ENCODE measurements around the gene TMEM108. TPM values are rescaled to one million over a fixed set of nuclear protein-coding genes. Genes with fewer than 3 reads are reported as not detected.
A peak's percentile ranks its signal among the peaks of the same experiment; 100 is the strongest.

TMEM108 gene
- polyA plus RNA-seq, 1 experiment, result 0.63 TPM

- TF ChIP-seq, protein P1, sequence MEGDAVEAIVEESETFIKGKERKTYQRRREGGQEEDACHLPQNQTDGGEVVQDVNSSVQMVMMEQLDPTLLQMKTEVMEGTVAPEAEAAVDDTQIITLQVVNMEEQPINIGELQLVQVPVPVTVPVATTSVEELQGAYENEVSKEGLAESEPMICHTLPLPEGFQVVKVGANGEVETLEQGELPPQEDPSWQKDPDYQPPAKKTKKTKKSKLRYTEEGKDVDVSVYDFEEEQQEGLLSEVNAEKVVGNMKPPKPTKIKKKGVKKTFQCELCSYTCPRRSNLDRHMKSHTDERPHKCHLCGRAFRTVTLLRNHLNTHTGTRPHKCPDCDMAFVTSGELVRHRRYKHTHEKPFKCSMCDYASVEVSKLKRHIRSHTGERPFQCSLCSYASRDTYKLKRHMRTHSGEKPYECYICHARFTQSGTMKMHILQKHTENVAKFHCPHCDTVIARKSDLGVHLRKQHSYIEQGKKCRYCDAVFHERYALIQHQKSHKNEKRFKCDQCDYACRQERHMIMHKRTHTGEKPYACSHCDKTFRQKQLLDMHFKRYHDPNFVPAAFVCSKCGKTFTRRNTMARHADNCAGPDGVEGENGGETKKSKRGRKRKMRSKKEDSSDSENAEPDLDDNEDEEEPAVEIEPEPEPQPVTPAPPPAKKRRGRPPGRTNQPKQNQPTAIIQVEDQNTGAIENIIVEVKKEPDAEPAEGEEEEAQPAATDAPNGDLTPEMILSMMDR (IDR thresholded peaks at IDR 0.05; ENCODE audit: low read depth, low read length), result no peak
- H3K27ac ChIP-seq (ENCODE audit: low read depth, low read length), result no peak overlapping the region
- H3K27me3 ChIP-seq (ENCODE audit: control insufficient read depth, insufficient read depth, low read length), result no peaks in the 10 kb centered on the region
- POLR2A ChIA-PET, result no interaction called here
- CTCF ChIA-PET, result interaction anchor here (0.5 kb wide), 1 partner anchor 575 kb away, joined by 3 read pairs; no protein-coding TSS in a partner anchor
- no peak overlapping the region for H3K4me3 ChIP-seq (ENCODE audit: low read depth, low read length)
- H3K9me3 ChIP-seq (ENCODE audit: control insufficient read depth, insufficient read depth, low read length), result no peaks in the 10 kb centered on the region
- no peak for DNase-seq (ENCODE audit: low read depth, low spot score)
Observed at GRCh38 chr3:133161656-133162055, 123.5 kb downstream of the TMEM108 start.

DNA sequence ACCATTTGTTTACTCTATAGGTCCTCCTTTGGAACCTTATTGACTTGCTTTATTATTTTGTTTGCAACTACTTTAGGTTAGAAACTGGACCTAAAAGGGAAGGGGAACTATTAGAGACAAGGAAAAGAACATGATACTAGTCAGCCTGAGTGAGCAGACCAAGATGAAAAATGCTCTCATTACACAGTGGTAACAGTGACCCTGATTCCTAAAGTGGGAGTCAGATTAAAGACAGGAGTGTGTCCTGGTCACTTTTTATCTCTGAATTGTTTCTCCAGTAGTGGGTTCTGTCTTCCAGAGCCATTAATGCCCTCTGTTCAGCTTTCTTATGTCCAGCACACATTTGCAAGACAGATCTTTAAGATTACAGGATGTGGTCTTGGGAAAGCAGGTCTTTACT, 124.1 kb downstream of the TMEM108 start:
- TF ChIP-seq, protein P1 (IDR thresholded peaks at IDR 0.05; ENCODE audit: low read depth, low read length), result no peak
- DNase-seq (ENCODE audit: low read depth, low spot score), result no peak
- POLR2A ChIA-PET, result no interaction called here
- Histone ChIP-seq H3K27ac (ENCODE audit: low read depth, low read length) (no peak overlapping the region), H3K27me3 (ENCODE audit: control insufficient read depth, insufficient read depth, low read length) (no peaks in the 10 kb centered on the region), H3K9me3 (ENCODE audit: control insufficient read depth, insufficient read depth, low read length) (peaks cover 3% of the 10 kb centered on the region), H3K4me3 (ENCODE audit: low read depth, low read length) (no peak overlapping the region)
- CTCF ChIA-PET, result no interaction called here

DNA sequence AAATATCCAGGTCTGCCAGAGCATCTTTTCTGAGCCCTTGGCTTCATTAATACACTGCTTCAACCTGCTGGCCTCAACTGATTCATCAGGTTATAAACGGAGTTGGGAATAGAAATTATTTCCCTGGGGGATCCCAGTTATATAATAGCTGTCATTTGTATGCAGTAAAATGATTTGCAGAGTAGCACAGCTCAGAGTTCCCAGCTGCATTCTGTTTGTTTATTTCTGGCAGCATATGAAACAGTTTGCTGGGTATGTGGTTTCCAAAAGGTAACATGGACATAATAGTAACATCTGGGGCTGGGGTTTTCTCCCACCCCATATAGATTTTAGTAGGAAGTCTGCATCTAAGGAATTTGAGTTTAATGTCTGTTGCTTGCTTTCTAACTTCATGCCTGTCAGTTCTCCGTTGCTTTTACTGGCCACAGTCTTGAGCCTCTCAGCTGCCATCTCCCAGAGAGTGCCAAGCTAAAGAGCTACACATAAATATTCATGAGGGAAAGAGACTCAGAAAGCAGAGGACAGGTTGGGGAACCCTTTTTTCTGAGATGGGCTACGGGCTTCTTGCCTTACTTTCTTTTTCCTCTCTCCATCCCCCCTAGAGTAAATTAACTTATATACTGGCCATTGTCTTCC, 124.6 kb downstream of the TMEM108 start:
- ChIA-PET CTCF (no interaction called here), POLR2A (no interaction called here)
- no peak for DNase-seq (ENCODE audit: low read depth, low spot score)
- Histone ChIP-seq H3K27ac (ENCODE audit: low read depth, low read length) (no peak overlapping the region), H3K27me3 (ENCODE audit: control insufficient read depth, insufficient read depth, low read length) (no peaks in the 10 kb centered on the region), H3K4me3 (ENCODE audit: low read depth, low read length) (no peak overlapping the region), H3K9me3 (ENCODE audit: control insufficient read depth, insufficient read depth, low read length) (peaks cover 8% of the 10 kb centered on the region)
- TF ChIP-seq, protein P1 (IDR thresholded peaks at IDR 0.05; ENCODE audit: low read depth, low read length), result no peak

DNA sequence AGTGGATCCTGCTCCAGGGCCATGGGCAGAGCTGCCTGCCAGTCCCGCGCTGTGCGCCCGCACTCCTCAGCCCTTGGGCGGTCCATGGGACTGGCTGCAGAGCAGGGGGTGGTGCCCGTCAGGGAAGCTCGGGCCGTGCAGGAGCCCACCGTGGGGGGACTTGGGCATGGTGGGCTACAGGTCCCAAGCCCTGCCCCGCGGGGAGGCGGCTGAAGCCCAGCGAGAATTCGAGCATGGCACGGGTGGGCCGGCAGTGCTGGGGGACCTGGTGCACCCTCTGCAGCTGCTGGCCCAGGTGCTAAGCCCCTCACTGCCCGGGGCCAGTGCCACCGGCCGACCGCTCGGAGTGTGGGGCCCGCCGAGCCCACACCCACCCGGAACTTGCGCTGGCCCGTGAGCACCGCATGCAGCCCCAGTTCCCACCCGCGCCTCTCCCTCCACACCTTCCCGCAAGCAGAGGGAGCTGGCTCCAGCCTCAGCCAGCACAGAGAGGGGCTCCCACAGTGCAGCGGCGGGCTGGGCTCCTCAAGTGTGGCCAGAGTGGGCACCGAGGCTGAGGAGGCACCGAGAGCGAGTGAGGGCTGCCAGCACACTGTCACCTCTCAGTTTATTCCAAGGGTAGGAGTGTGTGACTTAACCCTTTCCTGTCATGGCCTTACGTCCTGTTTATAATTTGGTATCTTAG, 129.3 kb downstream of the TMEM108 start:
- POLR2A ChIA-PET, result no interaction called here
- no peak for DNase-seq (ENCODE audit: low read depth, low spot score)
- CTCF ChIA-PET, result no interaction called here
- Histone ChIP-seq H3K4me3 (ENCODE audit: low read depth, low read length) (no peak overlapping the region), H3K9me3 (ENCODE audit: control insufficient read depth, insufficient read depth, low read length) (peaks cover 8% of the 10 kb centered on the region), H3K27me3 (ENCODE audit: control insufficient read depth, insufficient read depth, low read length) (no peaks in the 10 kb centered on the region), H3K27ac (ENCODE audit: low read depth, low read length) (no peak overlapping the region)
- TF ChIP-seq, protein P1 (IDR thresholded peaks at IDR 0.05; ENCODE audit: low read depth, low read length), result no peak

DNA sequence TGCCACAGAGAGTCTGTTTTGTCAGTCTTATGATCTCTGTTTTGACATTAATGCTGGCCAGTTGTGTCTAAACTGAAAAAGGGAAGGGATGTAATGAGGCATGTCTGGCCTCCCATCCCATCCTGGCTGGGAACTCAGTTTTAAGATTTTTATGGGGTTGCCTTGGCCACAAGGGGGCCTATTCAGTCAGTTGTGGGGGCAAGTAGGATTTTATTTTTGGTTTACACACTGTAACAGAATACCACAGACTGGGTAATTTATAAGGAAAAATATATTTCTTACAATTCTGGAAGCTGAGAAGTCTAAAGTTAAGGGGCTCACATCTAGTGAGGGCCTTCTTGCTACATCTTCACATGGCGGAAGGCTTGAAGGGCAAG, 129.8 kb downstream of the TMEM108 start:
- no peak for DNase-seq (ENCODE audit: low read depth, low spot score)
- peaks cover 8% of the 10 kb centered on the region for H3K9me3 ChIP-seq (ENCODE audit: control insufficient read depth, insufficient read depth, low read length)
- H3K4me3 ChIP-seq (ENCODE audit: low read depth, low read length), result no peak overlapping the region
- POLR2A ChIA-PET, result no interaction called here
- no peaks in the 10 kb centered on the region for H3K27me3 ChIP-seq (ENCODE audit: control insufficient read depth, insufficient read depth, low read length)
- TF ChIP-seq, protein P1 (IDR thresholded peaks at IDR 0.05; ENCODE audit: low read depth, low read length), result peak; percentile 16; the same call in 1 of the 2 replicates
- no peak overlapping the region for H3K27ac ChIP-seq (ENCODE audit: low read depth, low read length)
- CTCF ChIA-PET, result interaction anchor here (0.6 kb wide), 1 partner anchor 63 kb away, joined by 5 read pairs; no protein-coding TSS in a partner anchor
